Left cardiac atrium (tissue), 4 donors: Measurements from ENCODE around the gene CDH7. TPM values are rescaled to one million over a fixed set of nuclear protein-coding genes. Genes with fewer than 3 reads are reported as not detected.

Source experiments
- ATAC-seq, 2 donors: fragments of 200-7000 bp; cut with Tn5 transposase; one replicate each; pipeline ENCODE4 v1.9.1; 2020; ENCODE audit warnings: mild to moderate bottlenecking in 2 of 2, moderate library complexity in 2 of 2
- DNase-seq: peaks from one replicate; pipeline ENCODE4 v3.0.0-alpha.2; 2020
- intact Hi-C, 2 donors: fragments of 100-400 bp; cut with DNase I; formaldehyde crosslinking; loops; one replicate each; pipeline versions ENCODE4 v1.14.1 to v1.15.1; 2022 to 2023
- total RNA-seq, 2 donors: library from RNA; stranded (reverse); fragmentation: NEBNext Ultra II Directional; extraction: Animal tissue kit (Norgen Biotek cat#: 25700); gene quantifications; one replicate each; pipeline ENCODE4 v1.2.1, GENCODE V29; 2021
- donor health status: DM: no; HTN: yes; CAD: no.
- donor health status: DM: no; HTN: yes; CAD: no; lungs with severe emphysema.
- donor health status: DM: yes; HTN: yes; CAD: no.
- donor health status: Dilated cardiomyopathy.

The CDH7 gene
- total RNA-seq, 2 donors from 2014 or later, result 0.27 TPM; not detected in 1

DNA sequence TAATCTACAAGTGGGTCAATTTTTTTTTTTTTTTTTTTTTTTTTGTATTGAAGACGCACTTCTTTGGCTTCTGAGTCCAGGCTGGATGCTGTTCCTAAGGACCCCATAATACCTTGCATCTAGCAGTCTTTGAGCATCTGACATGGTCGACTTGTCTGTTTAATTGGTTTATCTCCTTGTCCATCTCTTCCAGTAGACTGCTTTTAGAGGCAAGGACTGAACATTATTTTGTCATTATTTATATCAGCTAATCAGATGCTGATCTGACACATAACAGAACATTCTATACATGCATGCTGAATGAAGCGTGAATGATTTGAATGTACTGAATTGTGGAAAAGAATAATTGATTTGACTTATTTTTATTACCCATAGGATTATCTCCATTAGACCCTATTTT, 118.7 kb downstream of the CDH7 start:
- ATAC-seq, result no peak
- DNase-seq, result no peak
- intact Hi-C loops, result no loop called here

DNA sequence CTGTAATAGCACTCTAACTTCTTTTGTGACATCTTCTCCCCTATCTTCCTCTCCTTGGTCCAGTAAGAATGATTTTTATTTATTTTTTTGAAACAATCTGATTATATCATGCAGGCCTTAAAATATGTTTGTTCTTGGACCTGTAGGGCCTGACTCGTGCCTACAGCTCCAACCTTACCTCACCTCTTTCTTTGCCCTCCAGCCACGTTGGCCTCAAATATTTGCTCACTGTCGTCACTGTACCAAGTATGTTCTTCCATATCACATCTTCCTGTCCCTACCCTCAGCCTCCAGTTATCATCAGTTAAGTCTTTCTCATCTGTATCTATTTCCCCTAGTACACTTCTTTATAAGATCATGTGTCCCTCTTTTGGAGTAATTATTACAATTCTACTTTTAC, 125.5 kb downstream of the CDH7 start:
- ATAC-seq (no peak), DNase-seq (no peak)
- intact Hi-C loops, result no loop called here

DNA sequence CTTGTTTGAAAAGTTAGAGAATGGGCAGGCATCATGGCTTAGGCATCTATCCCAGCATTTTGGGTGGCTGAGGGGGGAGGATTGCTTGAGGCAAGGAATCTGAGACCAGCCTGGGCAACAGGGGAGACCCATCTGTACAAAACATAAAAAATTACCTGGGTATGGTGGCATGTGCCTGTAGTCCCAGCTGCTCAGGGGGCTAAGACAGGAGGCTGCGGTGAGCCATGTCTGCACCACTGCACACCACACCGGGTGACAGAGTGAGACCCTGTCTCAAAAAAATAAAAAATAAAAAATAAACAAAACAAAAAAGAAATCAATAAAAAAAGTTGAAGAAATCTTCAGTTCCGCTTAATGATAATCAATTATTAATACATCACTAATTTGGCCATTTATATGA, 146.5 kb downstream of the CDH7 start:
- ATAC-seq, result no peak

DNA sequence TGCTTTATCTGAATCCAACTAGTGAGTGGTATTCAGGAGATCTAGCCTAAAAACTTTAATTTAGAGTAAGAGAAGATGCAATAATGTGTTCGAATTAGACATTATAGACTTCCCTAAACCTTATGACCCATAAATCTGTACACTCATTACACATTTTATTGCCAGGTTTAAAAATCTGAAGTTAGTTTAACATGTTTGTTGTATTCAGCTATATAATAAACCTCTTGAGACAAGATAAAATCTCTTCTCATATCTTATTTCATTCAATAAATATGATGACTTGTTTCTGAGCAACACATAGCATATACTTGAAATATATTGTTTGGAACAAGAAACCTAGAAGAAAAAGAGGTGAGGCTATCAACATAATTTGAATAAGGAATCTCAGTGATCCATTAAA, 150.7 kb downstream of the CDH7 start:
- intact Hi-C loops, result no loop called here
- no peak for ATAC-seq
- no peak for DNase-seq

More for the DNA sequence above, 146.5 kb downstream of the CDH7 start:
- intact Hi-C loops, result no loop called here
- DNase-seq, result no peak

DNA sequence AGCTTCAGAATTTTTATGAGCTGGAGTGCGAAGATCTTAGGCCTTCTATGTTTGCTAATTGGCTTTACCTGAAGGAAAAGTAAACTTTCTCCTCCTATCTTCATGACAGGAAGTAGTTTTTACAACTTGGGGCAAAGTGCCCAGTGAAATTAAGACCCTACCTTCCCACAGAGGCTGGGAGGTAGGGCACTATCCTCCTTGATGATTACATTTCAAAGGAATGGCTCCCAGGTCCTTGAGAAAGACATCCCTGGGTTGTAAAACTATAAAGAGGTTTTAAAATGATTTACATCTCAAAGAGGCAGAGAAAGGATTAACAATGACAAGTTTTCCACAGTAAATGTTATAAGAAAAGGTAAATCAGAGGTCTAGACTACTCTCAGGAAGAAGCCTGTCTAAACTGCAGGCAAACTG, 155.8 kb downstream of the CDH7 start:
- DNase-seq, result no peak
- intact Hi-C loops, result no loop called here
- ATAC-seq, result no peak

DNA sequence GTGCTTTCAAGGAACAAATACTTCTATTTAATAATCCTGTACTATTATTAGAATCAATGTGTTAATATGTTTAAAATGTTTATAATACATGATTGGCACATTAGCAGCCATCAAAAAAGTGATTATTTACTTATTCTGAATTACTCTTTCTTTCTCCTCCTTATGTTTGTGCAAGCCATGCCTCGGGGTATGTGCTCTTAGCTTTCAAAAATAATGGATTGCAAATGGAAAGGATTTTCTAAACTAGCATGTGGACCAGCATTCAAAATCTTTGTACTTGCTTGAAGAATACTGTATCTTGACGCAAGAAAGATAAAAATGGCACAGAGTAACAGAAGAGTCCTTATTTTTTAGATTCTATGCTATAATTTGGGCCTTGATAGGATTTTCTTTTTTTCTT, 156.5 kb downstream of the CDH7 start:
- intact Hi-C loops, result no loop called here
- ATAC-seq, result no peak
- no peak for DNase-seq

DNA sequence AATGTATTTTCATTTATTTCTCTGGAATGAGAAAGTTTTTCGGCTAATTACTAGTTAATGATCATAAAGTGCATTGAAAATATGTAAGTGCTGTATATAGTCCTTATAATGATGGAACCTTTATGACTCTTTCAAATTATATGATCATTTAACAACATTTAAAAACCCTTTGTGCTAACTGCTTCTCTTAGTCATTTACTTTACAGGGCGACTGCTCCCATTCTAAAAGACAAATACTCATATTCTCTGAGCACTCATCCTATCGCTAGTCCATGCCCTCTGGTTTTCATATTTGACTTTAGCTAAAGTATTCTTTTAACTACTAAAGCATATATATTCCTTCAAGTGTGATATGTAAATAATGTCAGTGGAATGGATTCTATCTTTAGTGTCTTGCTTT, 168.2 kb downstream of the CDH7 start:
- intact Hi-C loops, result no loop called here
- ATAC-seq, result no peak
- DNase-seq, result no peak

DNA sequence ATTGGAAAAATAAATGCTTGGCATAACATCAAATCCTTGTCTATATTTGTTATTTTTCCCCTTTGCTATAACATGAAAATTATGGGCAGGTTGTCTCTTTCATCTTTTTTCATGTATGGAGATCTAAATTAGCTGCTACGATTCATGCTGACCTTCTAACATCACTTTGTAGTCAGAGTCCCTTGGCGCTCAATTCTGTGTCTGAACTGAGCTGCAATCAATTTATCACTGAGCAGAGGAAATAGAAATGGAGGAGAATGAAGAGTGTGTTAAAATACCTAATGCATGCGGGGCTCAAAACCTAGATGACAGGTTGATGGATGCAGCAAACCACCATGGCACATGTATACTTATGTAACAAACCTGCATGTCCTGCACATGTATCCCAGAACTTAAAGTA, 168.9 kb downstream of the CDH7 start:
- ATAC-seq, result no peak
- no peak for DNase-seq
- intact Hi-C loops, result no loop called here

DNA sequence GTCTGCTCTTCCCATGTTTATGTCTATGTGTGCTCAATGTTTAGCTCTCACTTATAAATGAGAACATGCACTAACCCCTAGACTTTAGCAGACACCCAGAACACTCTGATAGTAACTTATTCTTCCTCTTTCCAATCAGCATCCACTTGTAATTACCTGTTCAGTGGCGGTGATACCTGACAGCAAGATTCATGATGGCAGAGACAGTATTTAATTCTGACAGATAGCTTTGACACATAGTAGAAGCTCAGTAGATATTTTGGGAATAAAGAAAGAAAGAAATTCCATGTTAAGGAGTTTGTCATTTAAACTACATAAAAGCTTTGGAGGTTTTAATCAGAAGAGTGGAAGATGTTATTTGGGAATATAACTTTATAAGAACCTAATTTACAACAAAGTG, 171.3 kb downstream of the CDH7 start:
- DNase-seq (no peak), ATAC-seq (no peak)
- intact Hi-C loops, result no loop called here

DNA sequence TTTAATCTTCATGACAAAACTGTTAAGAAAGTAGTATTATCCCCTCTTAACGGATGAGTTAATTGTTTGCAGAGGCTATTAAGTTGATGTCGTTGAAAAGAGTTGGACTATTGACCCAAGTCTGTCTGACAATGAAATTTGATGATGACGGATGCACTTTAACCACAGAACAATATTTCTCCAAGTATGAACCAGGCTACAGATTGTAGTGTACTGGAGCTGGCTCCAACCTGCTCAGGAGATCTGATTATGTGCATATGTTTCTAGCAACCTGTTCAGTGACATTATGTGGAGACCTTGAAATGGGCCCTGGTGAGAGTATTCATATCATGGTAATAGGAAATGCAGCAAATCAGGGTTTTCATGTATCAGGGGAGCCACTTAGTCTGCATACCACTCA, 174.1 kb downstream of the CDH7 start:
- DNase-seq (no peak), ATAC-seq (no peak)
- intact Hi-C loops, result no loop called here

DNA sequence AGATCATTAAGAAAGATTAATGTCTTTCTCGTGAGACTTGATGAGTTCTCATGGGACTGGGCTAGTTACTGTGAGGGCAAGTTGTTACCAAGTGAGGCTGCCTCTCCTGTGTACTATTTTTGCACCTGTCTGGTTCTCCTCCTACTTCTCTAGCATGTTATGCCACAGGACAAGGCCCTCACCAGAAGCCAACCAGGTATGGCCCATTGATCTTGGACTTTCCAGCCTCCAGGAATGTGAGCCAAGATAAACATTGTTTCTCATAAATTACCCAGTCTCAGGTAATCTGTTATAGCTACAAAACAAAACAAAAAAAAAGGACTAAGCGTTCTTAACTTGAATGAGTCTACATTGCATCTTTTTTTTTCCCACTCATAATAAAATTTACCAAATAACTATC, 184.1 kb downstream of the CDH7 start:
- intact Hi-C loops, result no loop called here
- ATAC-seq (no peak), DNase-seq (no peak)

DNA sequence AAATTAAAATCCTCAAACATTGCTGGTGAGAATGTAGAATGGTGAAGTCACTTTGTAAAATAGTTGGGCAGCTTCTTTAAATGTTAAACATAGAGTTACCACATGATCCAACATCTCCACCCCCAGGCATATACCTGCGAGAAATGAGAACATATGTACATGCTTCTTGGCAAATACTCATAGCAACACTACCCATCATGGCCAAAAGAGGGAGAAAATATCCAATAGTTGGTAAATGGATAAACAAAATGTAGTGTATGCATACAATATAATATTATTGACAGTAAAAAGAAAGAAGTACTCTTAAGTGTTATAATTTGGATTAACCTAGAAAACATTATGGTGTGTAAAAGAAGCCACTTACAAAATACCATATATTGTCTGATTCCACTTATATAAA, 185.9 kb downstream of the CDH7 start:
- DNase-seq (no peak), ATAC-seq (no peak)
- intact Hi-C loops, result no loop called here

DNA sequence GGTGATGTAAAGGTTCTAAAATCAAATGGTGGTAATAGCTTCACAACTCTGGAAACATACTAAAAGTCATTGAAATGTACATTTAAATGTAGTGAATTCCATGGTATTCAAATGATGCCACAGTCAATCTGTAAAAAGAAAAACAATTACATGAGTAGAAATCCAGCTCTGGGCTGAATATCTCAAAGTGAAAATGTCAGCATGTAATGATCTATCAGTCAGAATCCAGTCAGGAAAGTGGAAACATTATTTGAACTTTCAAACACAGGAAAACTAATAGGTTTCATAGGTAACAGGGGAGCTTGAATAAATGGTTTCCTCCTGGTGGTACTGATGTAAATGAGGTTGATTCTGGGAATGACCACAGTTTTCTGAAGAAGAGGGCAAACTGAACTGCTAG, 186.4 kb downstream of the CDH7 start:
- no peak for DNase-seq
- ATAC-seq, result no peak
- intact Hi-C loops, result no loop called here

DNA sequence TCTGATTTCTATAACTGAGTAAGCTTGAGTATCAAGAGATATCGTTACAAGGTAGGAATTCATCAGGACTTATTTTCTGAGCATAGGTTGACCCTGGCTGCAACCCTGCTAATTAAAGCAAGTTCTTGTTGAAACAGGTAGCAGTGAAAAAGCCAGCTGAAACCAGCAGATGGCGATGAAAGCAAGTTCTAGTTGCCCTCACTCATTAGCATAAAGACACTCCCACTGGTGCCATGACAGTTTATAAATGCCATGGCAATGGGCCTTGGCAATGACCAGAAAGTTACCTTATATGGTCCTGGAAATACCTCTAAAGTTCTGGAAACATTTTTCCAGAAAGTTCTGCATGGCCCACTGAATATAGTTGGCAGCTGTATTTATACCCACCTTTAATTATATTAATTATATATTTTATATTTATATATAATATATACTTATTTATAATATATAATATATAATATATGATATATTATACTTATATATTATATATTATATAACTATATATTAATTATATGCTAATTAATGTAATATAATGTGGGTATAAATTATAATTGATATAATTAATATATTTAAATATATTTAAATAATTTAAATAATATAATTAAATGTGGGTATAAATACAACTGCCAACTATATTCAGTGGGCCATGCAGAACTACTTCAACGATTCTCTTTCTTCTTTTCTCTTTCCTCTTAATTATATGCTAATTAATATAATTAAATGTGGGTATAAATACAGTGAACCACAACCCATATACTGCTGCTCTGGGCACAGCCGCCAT, 188.0 kb downstream of the CDH7 start:
- intact Hi-C loops, result no loop called here
- ATAC-seq, result peak in 1 of 2 donors; percentile 34
- DNase-seq, result no peak
